Smooth muscle cell (in vitro differentiated cells): ENCODE results near the gene PPY. TPM values are rescaled to one million over a fixed set of nuclear protein-coding genes. Genes with fewer than 3 reads are reported as not detected.

Experiments used
- DNase-seq: peaks from one replicate; lab custom pipeline; 2025; ENCODE audit not compliant: unreplicated experiment; lab: John Stamatoyannopoulos, UW
- H2AFZ ChIP-seq: fragments of 200-600 bp; sonication (generic); 2 replicates; pipeline ENCODE4 v1.6.0; 2016; ENCODE audit warnings: antibody characterized with exemption, low read depth, mild to moderate bottlenecking
- H3F3A ChIP-seq: fragments of 200-600 bp; sonication (generic); 2 replicates; pipeline ENCODE4 v1.6.0; 2017; ENCODE audit warnings: antibody characterized with exemption, low read depth
- H3K27ac ChIP-seq: fragments of 200-600 bp; sonication (generic); 2 replicates; pipeline ENCODE4 v1.5.1; 2016; ENCODE audit warnings: low read depth, mild to moderate bottlenecking
- H3K27me3 ChIP-seq: fragments of 200-600 bp; sonication (generic); 2 replicates; pipeline ENCODE4 v1.6.1; 2016; ENCODE audit warnings: low read depth, mild to moderate bottlenecking
- H3K36me3 ChIP-seq: fragments of 200-600 bp; sonication (generic); 2 replicates; pipeline ENCODE4 v1.5.1; 2016; ENCODE audit warnings: low read depth
- H3K4me1 ChIP-seq: fragments of 200-600 bp; sonication (generic); 2 replicates; pipeline ENCODE4 v1.5.1; 2016; ENCODE audit warnings: low read depth
- H3K4me2 ChIP-seq: fragments of 200-600 bp; sonication (generic); 2 replicates; pipeline ENCODE4 v1.6.0; 2016; ENCODE audit warnings: mild to moderate bottlenecking
- H3K4me3 ChIP-seq: fragments of 200-600 bp; sonication (generic); 2 replicates; pipeline ENCODE4 v1.5.1; 2016; ENCODE audit warnings: mild to moderate bottlenecking
- H3K79me2 ChIP-seq: fragments of 200-600 bp; sonication (generic); 2 replicates; pipeline ENCODE4 v1.6.0; 2016; ENCODE audit warnings: low read depth, mild to moderate bottlenecking
- H3K9ac ChIP-seq: fragments of 200-600 bp; sonication (generic); 2 replicates; pipeline ENCODE4 v1.6.0; 2016; ENCODE audit warnings: low read depth
- H3K9me3 ChIP-seq: fragments of 200-600 bp; sonication (generic); replicated peaks from 2 replicates; pipeline ENCODE4 v1.5.1; 2016; ENCODE audit warnings: low read depth
- H4K20me1 ChIP-seq: fragments of 200-600 bp; sonication (generic); 2 replicates; pipeline ENCODE4 v1.6.0; 2016; ENCODE audit warnings: low read depth
- CTCF ChIP-seq: fragments of 200-600 bp; sonication (generic); IDR thresholded peaks from 2 replicates; pipeline ENCODE4 v1.5.1; 2017; ENCODE audit warnings: borderline replicate concordance, mild to moderate bottlenecking, antibody characterized with exemption; ENCODE audit not compliant: insufficient read depth, poor library complexity, severe bottlenecking
- WGBS: methylation state at CpG from one replicate; pipeline ENCODE4 v1.1.7; 2016; ENCODE audit warnings: low lambda C conversion rate; 5-methylcytosine and 5-hydroxymethylcytosine counted together
- polyA plus RNA-seq: library from polyadenylated mRNA; unstranded; fragments of >200 nt; fragmentation: Nextera tagmentation; extraction: Ambion mirVana; gene quantifications from 2 replicates; pipeline ENCODE4 v1.2.1, GENCODE V29; 2016
- total RNA-seq: library from RNA; depleted of rRNA; stranded (reverse); fragments of >200 nt; gene quantifications from 2 replicates; pipeline ENCODE4 v1.2.3, GENCODE V29; 2014

PPY gene
- total and polyA plus RNA-seq, 2 experiments from 2014 or later, result not detected

GRCh38 chr17:43905985-43906852, 36.1 kb downstream of the PPY start:
- Histone ChIP-seq H3K36me3 (no peaks in the 10 kb centered on the region), H3K9me3 (no peaks in the 10 kb centered on the region), H3K4me2 (peak overlapping the region; percentile 99), H3K27me3 (peaks cover 7% of the 10 kb centered on the region), H3K27ac (peak overlapping the region; percentile 78), H3K4me3 (peak overlapping the region; percentile 94), H2AFZ (peak overlapping the region; percentile 98), H3K79me2 (no peaks in the 10 kb centered on the region), H3K9ac (peak overlapping the region; percentile 92), H4K20me1 (peaks cover 19% of the 10 kb centered on the region), H3F3A (no peaks in the 10 kb centered on the region), H3K4me1 (peaks cover 40% of the 10 kb centered on the region)
- WGBS, result 2% methylated on average over 28 of the region's 37 CpGs
- DNase-seq, result peak; percentile 55
- no peak for TF ChIP-seq CTCF

- Histone ChIP-seq H3K27me3 (peaks cover 7% of the 10 kb centered on the region), H3K4me2 (peak overlapping the region; percentile 99), H3K4me1 (peaks cover 47% of the 10 kb centered on the region), H3K79me2 (no peaks in the 10 kb centered on the region), H3K27ac (no peak overlapping the region), H3K4me3 (peak overlapping the region; percentile 94), H3K9ac (no peak overlapping the region), H2AFZ (no peak overlapping the region), H3F3A (no peaks in the 10 kb centered on the region), H4K20me1 (peaks cover 25% of the 10 kb centered on the region), H3K36me3 (no peaks in the 10 kb centered on the region), H3K9me3 (no peaks in the 10 kb centered on the region)
- TF ChIP-seq CTCF, result no peak
- no peak for DNase-seq
- WGBS, result 43% methylated on average over 3 of the region's 3 CpGs
Observed at GRCh38 chr17:43905400-43905984, 36.8 kb downstream of the PPY start.

- no peak overlapping the region for H3K9ac ChIP-seq
- no peak overlapping the region for H3K4me2 ChIP-seq
- H3K27me3 ChIP-seq, result no peaks in the 10 kb centered on the region
- no peak for TF ChIP-seq CTCF
- H3F3A ChIP-seq, result no peaks in the 10 kb centered on the region
- H3K4me1 ChIP-seq, result peaks cover 48% of the 10 kb centered on the region
- DNase-seq, result no peak
- no peaks in the 10 kb centered on the region for H3K79me2 ChIP-seq
- 72% methylated on average over 7 of the region's 7 CpGs for WGBS
- no peak overlapping the region for H3K4me3 ChIP-seq
- no peaks in the 10 kb centered on the region for H3K9me3 ChIP-seq
- no peaks in the 10 kb centered on the region for H3K36me3 ChIP-seq
- H4K20me1 ChIP-seq, result peaks cover 55% of the 10 kb centered on the region
- H2AFZ ChIP-seq, result no peak overlapping the region
- no peak overlapping the region for H3K27ac ChIP-seq
Observed at GRCh38 chr17:43901861-43902589, 40.3 kb downstream of the PPY start.
